Measurements from ENCODE around the gene COX7A2L. TPM values are rescaled to one million over a fixed set of nuclear protein-coding genes. Genes with fewer than 3 reads are reported as not detected.

The COX7A2L gene
- polyA plus RNA-seq, 1 of the 3 experiments (the other 2 are of a cell fraction) = 77.6 TPM

- H3K9ac ChIP-seq = no peak overlapping the region
- H3K27me3 ChIP-seq (ENCODE audit: insufficient read depth) = no peaks in the 10 kb centered on the region
- 92% methylated on average over 6 of the region's 6 CpGs for WGBS (ENCODE audit: low lambda C conversion rate)
- H3K79me2 ChIP-seq (ENCODE audit: insufficient read depth) = peaks cover 4% of the 10 kb centered on the region; the same call in 1 of the 2 replicates
- DNase-seq = no peak
- CTCF ChIA-PET = interaction anchor here (0.6 to 7.1 kb wide), 50 partner anchors 10 to 1830 kb away, joined by 3 to 96 read pairs (median 4); no protein-coding TSS in a partner anchor
- H3K4me3 ChIP-seq (ENCODE audit: low read depth in 2 of 2, low read length in 1 of 2) = no peak overlapping the region
- TF ChIP-seq REST (IDR thresholded peaks at IDR 0.05; ENCODE audit: low read depth, low read length) = no peak
- no peak for TF ChIP-seq CHD2 (IDR thresholded peaks at IDR 0.05; ENCODE audit: low read length, partially characterized antibody)
- no peak for TF ChIP-seq FOXM1 (IDR thresholded peaks at IDR 0.05; ENCODE audit: low read depth)
- TF ChIP-seq IRF3 (IDR thresholded peaks at IDR 0.05; ENCODE audit: low read depth, low read length) = no peak
- no peak for TF ChIP-seq NFIC (IDR thresholded peaks at IDR 0.05; ENCODE audit: borderline replicate concordance)
- no peak for TF ChIP-seq RAD21 (IDR thresholded peaks at IDR 0.05; ENCODE audit: low read length)
- no peak for TF ChIP-seq PBX3 (IDR thresholded peaks at IDR 0.05)
- no peak for TF ChIP-seq GABPA (IDR thresholded peaks at IDR 0.05; ENCODE audit: low read depth)
- no peak for TF ChIP-seq FOSL2 (IDR thresholded peaks at IDR 0.05; ENCODE audit: borderline replicate concordance, low read depth)
- TF ChIP-seq GATA2 (CRISPR knock-in tag; IDR thresholded peaks at IDR 0.05) = no peak
- no peak for TF ChIP-seq USF1 (IDR thresholded peaks at IDR 0.05; ENCODE audit: borderline replicate concordance, low read depth)
- TF ChIP-seq MEF2A (IDR thresholded peaks at IDR 0.05; ENCODE audit: borderline replicate concordance, low read depth) = no peak
- no peak for TF ChIP-seq ZBTB33 (IDR thresholded peaks at IDR 0.05; ENCODE audit: borderline replicate concordance, low read depth)
- TF ChIP-seq YY1 (IDR thresholded peaks at IDR 0.05; ENCODE audit: low read depth) = no peak
- TF ChIP-seq TEAD4 (IDR thresholded peaks at IDR 0.05; ENCODE audit: borderline replicate concordance, insufficient read depth) = no peak
- TF ChIP-seq MXI1 (IDR thresholded peaks at IDR 0.05; ENCODE audit: low read depth, low read length) = no peak
- no peak for TF ChIP-seq RCOR1 (IDR thresholded peaks at IDR 0.05; ENCODE audit: low read length)
- peaks cover 55 to 87% of the 10 kb centered on the region in 2 experiments for H3K36me3 ChIP-seq (replicated peaks in 1 of 2; ENCODE audit: control insufficient read depth in 1 of 2, insufficient read depth in 2 of 2, low read length in 1 of 2)
- no peaks in the 10 kb centered on the region for H3K9me2 ChIP-seq
- H3K4me1 ChIP-seq (ENCODE audit: control insufficient read depth in 1 of 2, insufficient read depth in 2 of 2, low read depth in 1 of 2, low read length in 1 of 2) = no peaks in the 10 kb centered on the region; a peak in 1 of 4 replicates
- no peak overlapping the region; a peak in 1 of 4 replicates for H3K27ac ChIP-seq (ENCODE audit: low read depth in 2 of 2, low read length in 1 of 2)
- no peak overlapping the region for H3K4me2 ChIP-seq
- POLR2A ChIA-PET = interaction anchor here (0.9 to 1.0 kb wide), 2 partner anchors 12 to 13 kb away, joined by 3 read pairs; no protein-coding TSS in a partner anchor
- H2AFZ ChIP-seq (ENCODE audit: low read depth) = no peak overlapping the region
- no peaks in the 10 kb centered on the region for H4K20me1 ChIP-seq (ENCODE audit: insufficient read depth)
- peaks cover 30% of the 10 kb centered on the region for H3F3A ChIP-seq (replicated peaks; ENCODE audit: insufficient read depth)
- no peaks in the 10 kb centered on the region for H3K9me3 ChIP-seq
Observed at GRCh38 chr2:42328923-42329322, 32.1 kb downstream of the COX7A2L start.
